ENCODE data around the gene COL27A1. TPM values are rescaled to one million over a fixed set of nuclear protein-coding genes. Genes with fewer than 3 reads are reported as not detected.

Gene COL27A1
- polyA plus RNA-seq, 1 donor (not counting 4 experiments of a cell fraction or from before 2014, with no cell fraction given), result 14.0 TPM

- Histone ChIP-seq H3K27ac (ENCODE audit: control insufficient read depth, insufficient read depth, low read length) (no peak overlapping the region), H3K79me2 (ENCODE audit: control insufficient read depth, insufficient read depth, low read length) (no peaks in the 10 kb centered on the region), H3K27me3 (ENCODE audit: control insufficient read depth, extremely low read depth, insufficient read depth, low read length) (no peaks in the 10 kb centered on the region), H3K36me3 (ENCODE audit: control insufficient read depth in 2 of 2, extremely low read depth in 1 of 2, insufficient read depth in 2 of 2, low read length in 2 of 2) (peaks cover 15 to 22% of the 10 kb centered on the region in 2 experiments), H3K4me1 (ENCODE audit: control insufficient read depth, extremely low read depth, insufficient read depth, low read length) (peaks cover 5% of the 10 kb centered on the region), H3K4me2 (ENCODE audit: control insufficient read depth, extremely low read depth, insufficient read depth, low read depth, low read length) (no peak overlapping the region), H3K9me3 (ENCODE audit: control insufficient read depth, low read depth, low read length) (no peaks in the 10 kb centered on the region), H3K9me1 (ENCODE audit: control insufficient read depth, extremely low read depth, insufficient read depth, low read length) (no peaks in the 10 kb centered on the region), H4K20me1 (ENCODE audit: control insufficient read depth, extremely low read depth, insufficient read depth, low read length) (no peaks in the 10 kb centered on the region), H2AFZ (ENCODE audit: control insufficient read depth, low read length) (no peak overlapping the region), H3K4me3 (ENCODE audit: control insufficient read depth in 2 of 3, extremely low read depth in 1 of 3, insufficient read depth in 2 of 3, low read depth in 1 of 3, low read length in 3 of 3) (no peak overlapping the region), H3K9ac (ENCODE audit: control insufficient read depth, extremely low read depth, insufficient read depth, low read length) (no peak overlapping the region)
- dilution Hi-C loops (cut with MboI; ENCODE audit: extremely low pct_ligation_motif_present, low sequenced_read_pairs), result no loop called here
- DNase-seq (ENCODE audit: low read depth, low spot score), result no peak
- no peak for TF ChIP-seq CTCF (optimal IDR thresholded peaks at IDR 0.05 in 1 of 3, IDR thresholded peaks at IDR 0.05 in 1 of 3, conservative IDR thresholded peaks at IDR 0.05 in 1 of 3; ENCODE audit: extremely low read depth in 1 of 3, insufficient read depth in 2 of 3, low read length in 3 of 3)
- no peak for TF ChIP-seq EZH2 (IDR thresholded peaks at IDR 0.05; ENCODE audit: low read length)
- FAIRE-seq, result no peak
These were observed 51.9 kb downstream of the COL27A1 start for GRCh38 chr9:114207034-114207810.

- H3K27ac ChIP-seq (ENCODE audit: control insufficient read depth, insufficient read depth, low read length), result no peak overlapping the region
- H3K9ac ChIP-seq (ENCODE audit: control insufficient read depth, extremely low read depth, insufficient read depth, low read length), result no peak overlapping the region
- H4K20me1 ChIP-seq (ENCODE audit: control insufficient read depth, extremely low read depth, insufficient read depth, low read length), result no peaks in the 10 kb centered on the region
- no peak overlapping the region for H3K4me3 ChIP-seq (ENCODE audit: control insufficient read depth in 2 of 3, extremely low read depth in 1 of 3, insufficient read depth in 2 of 3, low read depth in 1 of 3, low read length in 3 of 3)
- no peaks in the 10 kb centered on the region for H3K27me3 ChIP-seq (ENCODE audit: control insufficient read depth, extremely low read depth, insufficient read depth, low read length)
- H3K9me3 ChIP-seq (ENCODE audit: control insufficient read depth, low read depth, low read length), result no peaks in the 10 kb centered on the region
- DNase-seq (ENCODE audit: low read depth, low spot score), result no peak
- H3K4me1 ChIP-seq (ENCODE audit: control insufficient read depth, extremely low read depth, insufficient read depth, low read length), result peaks cover 5% of the 10 kb centered on the region
- peaks cover 13 to 25% of the 10 kb centered on the region in 2 experiments for H3K36me3 ChIP-seq (ENCODE audit: control insufficient read depth in 2 of 2, extremely low read depth in 1 of 2, insufficient read depth in 2 of 2, low read length in 2 of 2)
- H2AFZ ChIP-seq (ENCODE audit: control insufficient read depth, low read length), result no peak overlapping the region
- no peak overlapping the region for H3K4me2 ChIP-seq (ENCODE audit: control insufficient read depth, extremely low read depth, insufficient read depth, low read depth, low read length)
- no peaks in the 10 kb centered on the region for H3K79me2 ChIP-seq (ENCODE audit: control insufficient read depth, insufficient read depth, low read length)
- H3K9me1 ChIP-seq (ENCODE audit: control insufficient read depth, extremely low read depth, insufficient read depth, low read length), result no peaks in the 10 kb centered on the region
- FAIRE-seq, result no peak
- TF ChIP-seq EZH2 (IDR thresholded peaks at IDR 0.05; ENCODE audit: low read length) (no peak), CTCF (optimal IDR thresholded peaks at IDR 0.05 in 1 of 3, IDR thresholded peaks at IDR 0.05 in 1 of 3, conservative IDR thresholded peaks at IDR 0.05 in 1 of 3; ENCODE audit: extremely low read depth in 1 of 3, insufficient read depth in 2 of 3, low read length in 3 of 3) (no peak)
- dilution Hi-C loops (cut with MboI; ENCODE audit: extremely low pct_ligation_motif_present, low sequenced_read_pairs), result no loop called here
These were observed 52.5 kb downstream of the COL27A1 start for GRCh38 chr9:114207845-114208244.

All from keratinocyte (primary cell).